GM18508 (cell line): ENCODE measurements around the gene HES2.
"Not testable (repeated sequence)": the region's sequence is repeated elsewhere in the genome, so short reads cannot be mapped to it uniquely, and the experiment has no call there.

ENCODE experiments used
- ATAC-seq: cut with Tn5 transposase; IDR thresholded peaks from one replicate; pipeline ENCODE4 v1.9.1; 2021; ENCODE audit warnings: moderate number of reproducible peaks; ENCODE audit not compliant: insufficient read depth, unreplicated experiment

The HES2 gene

GRCh38 chr1:6392809-6393399 is 26.8 kb downstream of the HES2 start:
- no peak for ATAC-seq

- no peak for ATAC-seq
Observed at GRCh38 chr1:6391951-6392808, 27.5 kb downstream of the HES2 start.

GRCh38 chr1:6389971-6390370 is 29.7 kb downstream of the HES2 start:
- no peak for ATAC-seq

- ATAC-seq: no peak
Observed at GRCh38 chr1:6386371-6386949, 33.3 kb downstream of the HES2 start.

GRCh38 chr1:6385488-6386191 is 34.1 kb downstream of the HES2 start:
- no peak for ATAC-seq

GRCh38 chr1:6384962-6385361 is 34.8 kb downstream of the HES2 start:
- ATAC-seq: no peak

GRCh38 chr1:6384135-6384534 is 35.6 kb downstream of the HES2 start:
- ATAC-seq: no peak

- ATAC-seq: no peak
Observed at GRCh38 chr1:6380037-6380436, 39.7 kb downstream of the HES2 start.

- no peak for ATAC-seq
Observed at GRCh38 chr1:6378096-6378746, 41.5 kb downstream of the HES2 start.

GRCh38 chr1:6373961-6374720 is 45.6 kb downstream of the HES2 start:
- ATAC-seq: no peak

- not testable (repeated sequence) for ATAC-seq
Observed at GRCh38 chr1:6372236-6372635, 47.5 kb downstream of the HES2 start.

- no peak for ATAC-seq
Observed at GRCh38 chr1:6370006-6370405, 49.7 kb downstream of the HES2 start.

- no peak for ATAC-seq
Observed at GRCh38 chr1:6367381-6368012, 52.2 kb downstream of the HES2 start.

- ATAC-seq: no peak
Observed at GRCh38 chr1:6365047-6365446, 54.7 kb downstream of the HES2 start.

- ATAC-seq: not testable (repeated sequence)
Observed at GRCh38 chr1:6363085-6363884, 56.4 kb downstream of the HES2 start.
